Stimulated activated CD8-positive, alpha-beta memory T cell treated with anti-CD3 and anti-CD28 coated beads, Interleukin-4, amount 100 ng/mL, for 24 hours (primary cell): ENCODE measurements around the gene UBE2N.
"Not testable (repeated sequence)": the region's sequence is repeated elsewhere in the genome, so short reads cannot be mapped to it uniquely, and the experiment has no call there.

Experiments used
- DNase-seq: peaks from one replicate; pipeline ENCODE4 v3.0.0-alpha.2; 2020; ENCODE audit warnings: low read depth

UBE2N gene

DNA sequence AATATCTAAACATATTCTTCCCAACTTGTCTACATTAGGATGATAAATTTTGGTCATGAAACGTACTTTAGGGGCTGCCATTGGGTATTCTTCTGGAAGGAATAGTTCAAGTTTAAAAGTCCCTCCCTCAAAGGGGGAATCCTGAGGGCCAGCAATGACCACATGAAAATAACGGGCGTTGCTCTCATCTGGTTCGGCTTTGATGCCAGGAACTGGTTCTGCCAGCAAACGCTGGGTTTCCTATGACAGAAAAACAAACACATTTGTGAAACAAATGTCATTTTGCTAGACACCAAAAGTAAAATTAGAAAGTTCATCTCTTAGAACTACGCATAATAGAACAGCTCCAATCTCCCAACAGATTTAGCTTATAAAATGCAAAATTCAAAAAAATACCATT lies 30.7 kb downstream of the UBE2N start:
- not testable (repeated sequence) for DNase-seq

DNA sequence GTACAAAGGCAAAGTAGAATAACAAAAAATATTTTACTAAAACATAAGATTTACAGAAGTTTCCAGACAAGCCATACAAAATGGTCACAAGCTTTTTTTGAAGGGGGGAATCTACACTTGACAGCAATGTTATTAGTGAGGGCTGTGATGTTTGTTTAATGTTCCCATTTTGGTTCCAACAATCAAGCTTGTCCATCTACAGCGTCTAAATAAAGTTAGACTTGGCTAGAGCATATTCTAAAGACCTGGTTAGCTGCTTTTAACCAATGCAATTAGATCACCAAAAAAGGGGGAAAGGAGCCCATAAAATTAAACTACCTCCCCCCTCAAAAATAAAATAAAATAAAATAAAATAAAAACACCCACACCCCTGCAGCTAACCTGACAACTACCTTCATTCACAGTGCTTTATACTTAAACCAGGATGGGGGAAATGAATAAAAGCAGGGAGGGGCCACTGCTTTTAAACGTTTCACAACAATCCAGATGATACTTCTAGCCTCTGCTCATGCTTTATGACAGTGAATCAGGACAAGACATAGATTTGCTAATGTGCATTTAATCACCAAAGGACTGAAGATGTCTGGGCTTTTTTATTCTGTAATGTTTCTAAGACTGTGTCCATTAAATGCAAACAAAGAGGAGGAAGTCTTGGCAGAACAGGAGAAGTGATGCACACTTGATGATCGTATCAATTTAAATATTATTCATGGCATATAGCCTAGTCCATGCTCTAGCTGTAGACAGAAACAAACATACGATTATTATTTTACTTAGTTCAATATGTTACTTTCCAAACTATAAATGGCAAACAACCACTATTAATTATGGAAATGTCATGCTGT lies 32.2 kb downstream of the UBE2N start:
- not testable (repeated sequence) for DNase-seq

DNA sequence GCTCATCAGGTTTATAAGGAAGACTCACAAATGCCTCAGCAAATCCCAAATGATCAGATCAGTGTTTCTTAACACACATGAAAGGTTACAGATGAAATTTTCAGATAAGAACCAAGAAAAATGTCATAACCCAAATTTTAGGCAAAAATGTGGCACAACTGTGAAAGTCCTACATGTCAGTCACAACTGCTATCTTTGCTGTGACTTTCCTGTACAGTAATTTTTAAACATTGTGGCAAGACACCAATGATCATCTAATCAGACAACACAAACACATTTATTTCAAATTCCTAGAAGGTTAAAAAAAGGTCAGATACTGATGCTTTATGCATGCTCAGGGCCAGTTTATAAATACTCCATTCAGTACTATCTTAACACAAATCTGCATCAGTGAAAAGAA lies 32.9 kb downstream of the UBE2N start:
- DNase-seq: no peak

DNA sequence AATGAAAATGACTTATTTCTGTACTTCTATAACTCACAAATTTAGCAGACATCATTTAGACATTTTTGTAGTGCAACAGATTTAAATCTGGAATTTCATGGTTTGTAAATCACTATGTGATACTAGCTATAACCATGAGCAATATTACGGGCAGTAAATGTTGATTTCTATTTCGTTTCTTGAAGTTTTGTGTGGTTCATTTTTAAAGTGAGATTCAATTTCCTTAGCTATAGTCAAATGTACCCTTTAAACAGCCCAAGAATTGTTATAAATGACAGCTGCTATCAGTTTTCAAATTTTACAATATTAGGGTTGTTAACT lies 33.8 kb downstream of the UBE2N start:
- DNase-seq: no peak

DNA sequence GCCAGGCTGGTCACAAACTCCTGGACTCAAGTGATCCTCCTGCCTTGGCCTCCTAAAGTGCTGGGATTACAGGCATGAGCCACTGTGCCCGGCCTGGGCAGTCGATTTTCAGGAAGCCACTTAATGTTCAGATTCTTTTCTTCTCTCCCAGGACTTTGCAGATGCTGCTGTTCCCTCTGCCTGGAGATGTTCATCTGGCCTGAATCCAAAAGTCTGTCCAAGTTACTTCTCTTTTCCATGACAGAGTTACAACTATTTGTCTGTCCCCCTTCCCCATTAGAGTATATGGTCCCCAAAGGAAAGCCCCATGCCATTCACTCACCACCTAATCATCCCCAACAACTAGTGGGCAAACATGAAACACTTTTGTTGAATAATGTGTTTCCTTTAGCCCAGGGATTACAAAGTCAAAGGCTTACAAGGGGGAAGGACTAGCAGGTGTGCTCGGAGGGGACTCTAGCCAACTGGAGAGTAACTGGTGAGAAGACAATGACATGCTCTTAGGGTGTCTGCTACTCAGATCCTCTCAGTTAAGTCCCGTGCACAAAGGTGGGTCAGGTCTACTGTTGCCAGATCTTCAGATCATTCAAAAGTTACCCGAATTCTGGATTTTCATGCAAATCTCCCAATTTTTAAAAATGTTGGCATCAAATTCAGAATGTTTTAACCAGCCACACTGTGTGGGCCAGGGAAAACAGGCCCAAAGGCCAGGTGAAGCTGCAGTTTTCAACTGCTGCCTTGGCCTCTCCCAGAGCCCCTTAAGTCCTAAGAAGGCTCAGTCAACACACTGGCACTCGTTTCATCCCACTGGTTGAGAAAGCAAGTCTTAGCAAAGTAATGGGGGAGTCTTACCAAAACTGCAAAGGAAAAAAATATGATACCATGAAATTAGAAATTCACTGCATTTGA lies 34.4 kb downstream of the UBE2N start:
- no peak for DNase-seq

DNA sequence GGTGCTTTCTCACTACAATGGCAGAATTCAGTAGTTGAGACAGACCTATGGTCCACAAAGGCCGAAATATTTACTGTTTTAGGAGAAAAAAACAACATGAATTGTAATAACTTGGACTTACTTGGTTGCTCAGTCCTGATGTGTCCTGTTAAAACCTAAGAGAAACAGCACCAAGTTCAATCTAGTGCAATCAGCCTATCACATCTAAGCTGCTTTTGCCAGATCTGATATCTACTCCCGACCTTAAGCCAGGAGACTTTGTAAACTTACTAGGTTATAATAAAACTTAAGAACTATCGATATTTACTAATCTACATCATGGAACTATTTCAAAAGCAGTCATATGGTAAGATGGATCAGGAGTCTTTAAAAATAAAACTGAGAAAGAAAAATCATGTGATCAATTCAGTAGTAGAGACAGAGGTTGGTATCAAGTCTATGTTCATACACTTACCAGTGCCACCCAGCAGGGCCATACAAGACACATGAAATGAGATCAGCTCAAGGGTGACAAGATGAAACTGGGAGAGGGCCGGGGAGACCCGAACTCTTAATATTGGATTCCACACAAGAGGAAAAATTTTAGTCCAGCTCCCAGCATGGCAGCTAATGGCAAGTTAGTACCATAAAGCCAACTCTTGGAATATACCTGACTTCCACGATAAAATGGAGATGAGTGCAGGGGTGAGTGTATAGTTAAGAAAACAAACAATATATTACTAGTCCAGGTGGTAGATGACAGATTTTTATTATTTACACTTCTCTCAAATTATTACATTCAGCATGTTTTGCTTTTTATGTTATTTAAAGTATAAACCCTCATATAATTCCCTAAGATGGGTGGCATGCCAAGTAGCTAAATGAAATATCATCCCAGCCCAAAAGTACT lies 36.5 kb downstream of the UBE2N start:
- no peak for DNase-seq

DNA sequence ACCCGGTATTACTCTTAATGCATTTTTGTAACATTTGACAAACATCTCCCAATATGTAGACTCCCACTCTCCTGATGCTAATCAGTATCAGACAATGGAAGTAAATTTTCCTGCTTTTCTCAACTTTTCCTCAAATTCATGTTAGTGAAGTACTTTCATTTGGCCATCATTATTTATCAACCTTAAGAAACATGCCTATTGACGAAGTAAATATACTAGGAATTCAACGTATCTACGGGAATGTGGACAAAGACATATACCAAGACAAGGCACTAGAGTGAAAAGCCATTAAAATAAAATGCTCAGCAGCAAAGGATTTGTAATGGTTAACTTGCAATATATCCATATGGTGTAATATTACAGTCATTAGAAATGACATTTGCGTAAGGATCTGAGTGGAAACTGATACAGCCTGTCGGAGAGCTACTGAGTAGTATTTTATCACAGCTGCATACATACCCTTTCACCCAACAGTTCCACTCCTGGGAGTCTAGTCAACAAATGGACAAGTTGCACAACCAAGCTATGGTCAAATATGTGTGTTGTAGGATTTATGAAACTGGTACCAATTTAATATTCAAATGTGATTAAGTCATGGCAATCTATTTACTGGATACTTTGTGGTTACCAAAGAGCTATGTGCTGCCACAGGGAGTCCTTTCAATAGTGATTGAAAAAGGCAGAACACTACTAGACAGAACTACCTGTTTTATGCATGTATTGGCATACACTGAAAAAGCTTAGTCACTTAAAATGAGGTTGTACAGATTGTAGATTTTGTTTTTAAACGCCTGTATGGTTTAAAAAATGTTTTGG lies 37.6 kb downstream of the UBE2N start:
- no peak for DNase-seq

DNA sequence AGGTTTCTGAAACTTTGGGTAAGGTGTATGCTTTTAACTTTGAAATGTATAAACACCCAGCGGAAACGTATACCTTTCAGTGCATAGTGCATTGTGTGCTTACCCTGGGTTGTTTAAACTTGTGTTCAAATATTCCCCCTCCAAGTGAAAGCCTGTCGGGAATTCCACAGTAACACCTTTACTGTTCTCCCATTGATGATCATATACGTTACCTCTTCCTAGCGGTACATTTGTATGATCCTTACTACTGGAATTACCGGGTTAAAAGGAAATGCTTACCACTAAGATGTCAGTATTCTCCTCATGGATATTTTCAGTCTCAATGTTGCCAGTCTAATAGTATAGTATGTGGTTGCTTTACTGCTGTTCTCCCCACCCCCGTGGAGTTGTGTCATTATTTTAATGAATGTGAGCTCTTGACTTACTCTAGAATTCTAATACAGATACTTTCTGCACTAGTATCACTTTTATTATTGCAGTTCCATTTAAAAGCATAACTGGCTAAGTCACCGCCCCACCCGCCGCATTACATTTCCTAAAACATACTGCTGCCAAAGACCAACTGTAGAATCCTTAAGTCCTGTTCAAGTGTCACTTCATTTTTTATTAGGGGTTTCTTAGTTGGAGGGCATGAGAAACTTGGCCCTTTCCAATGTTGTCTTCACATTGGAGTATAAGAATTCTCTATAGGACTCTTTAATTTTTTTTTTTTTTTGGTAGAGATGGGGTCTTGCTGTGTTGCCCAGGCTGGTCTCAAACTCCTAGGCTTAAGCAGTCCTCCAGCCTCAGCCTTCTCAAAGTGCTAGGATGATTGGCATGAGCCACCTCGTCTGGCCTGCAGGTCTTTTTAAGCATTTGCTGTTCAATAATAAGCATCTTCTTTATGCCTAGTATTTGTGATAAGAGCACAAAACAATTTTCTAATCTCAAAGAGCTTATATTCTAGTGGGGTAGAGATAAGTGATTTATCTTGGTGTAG lies 39.1 kb downstream of the UBE2N start:
- no peak for DNase-seq

DNA sequence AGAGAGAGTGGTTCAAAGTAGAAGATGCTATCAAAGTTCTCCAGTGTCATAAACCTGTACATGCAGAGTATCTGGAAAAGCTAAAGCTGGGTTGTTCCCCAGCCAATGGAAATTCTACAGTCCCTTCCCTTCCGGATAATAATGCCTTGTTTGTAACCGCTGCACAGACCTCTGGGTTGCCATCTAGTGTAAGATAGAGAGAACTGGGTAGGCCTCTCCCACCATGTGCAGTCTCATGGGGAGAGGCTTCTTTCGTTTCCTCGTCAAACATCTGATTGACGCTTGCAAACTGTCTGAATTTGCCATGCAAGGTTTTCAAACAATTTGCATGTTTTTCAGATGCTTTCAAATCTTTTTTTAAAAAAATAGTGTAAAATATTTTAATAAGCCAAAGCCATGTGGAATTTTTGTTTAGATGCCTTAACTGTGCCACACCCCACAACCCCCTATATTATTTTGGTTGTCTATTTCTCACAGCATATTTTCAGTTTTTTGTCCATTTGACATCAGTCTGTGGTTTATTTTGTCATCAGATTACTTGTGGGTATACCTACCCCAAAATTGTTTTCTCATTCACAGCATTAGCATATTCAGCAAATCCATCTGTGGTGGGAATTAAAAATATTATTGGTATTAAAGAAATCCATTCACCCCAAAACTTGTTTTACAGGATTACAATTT lies 42.4 kb downstream of the UBE2N start:
- DNase-seq: not testable (repeated sequence)

DNA sequence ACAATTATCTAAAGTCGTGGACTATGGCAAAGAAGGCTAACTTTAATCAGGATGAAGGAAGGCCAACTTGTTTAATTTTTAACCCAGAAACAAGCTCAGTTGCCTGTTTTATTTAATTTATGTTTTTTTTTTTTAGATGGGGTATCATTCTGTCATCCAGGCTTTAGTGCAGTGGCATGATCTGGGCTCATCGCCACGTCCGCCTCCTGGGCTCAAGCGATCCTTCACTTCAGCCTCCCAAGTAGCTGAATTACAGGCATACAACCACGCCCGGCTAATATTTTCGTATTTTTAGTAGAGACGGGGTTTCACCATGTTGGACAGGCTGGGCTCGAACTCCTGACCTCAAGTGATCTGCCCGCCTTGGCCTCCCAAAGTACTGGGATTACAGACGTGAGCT lies 44.3 kb downstream of the UBE2N start:
- DNase-seq: no peak

DNA sequence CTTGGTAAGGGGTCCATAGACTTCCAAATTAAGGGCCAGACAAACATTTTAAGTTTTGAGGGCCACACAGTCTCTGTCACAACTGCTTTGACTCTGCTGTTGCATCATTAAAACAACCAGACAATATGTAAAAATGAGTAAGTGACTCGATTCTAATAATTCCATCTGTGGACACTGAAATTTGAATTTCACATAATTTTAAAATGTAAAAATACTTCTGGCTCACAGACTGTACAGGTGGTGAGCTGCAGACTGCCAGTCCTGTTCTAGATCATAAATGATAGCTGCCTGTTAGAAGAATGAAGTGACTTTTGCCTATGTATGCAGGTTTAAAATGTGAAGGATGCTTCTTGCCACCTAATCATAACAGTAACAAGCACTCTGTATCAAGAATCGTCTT lies 48.3 kb downstream of the UBE2N start:
- DNase-seq: no peak

DNA sequence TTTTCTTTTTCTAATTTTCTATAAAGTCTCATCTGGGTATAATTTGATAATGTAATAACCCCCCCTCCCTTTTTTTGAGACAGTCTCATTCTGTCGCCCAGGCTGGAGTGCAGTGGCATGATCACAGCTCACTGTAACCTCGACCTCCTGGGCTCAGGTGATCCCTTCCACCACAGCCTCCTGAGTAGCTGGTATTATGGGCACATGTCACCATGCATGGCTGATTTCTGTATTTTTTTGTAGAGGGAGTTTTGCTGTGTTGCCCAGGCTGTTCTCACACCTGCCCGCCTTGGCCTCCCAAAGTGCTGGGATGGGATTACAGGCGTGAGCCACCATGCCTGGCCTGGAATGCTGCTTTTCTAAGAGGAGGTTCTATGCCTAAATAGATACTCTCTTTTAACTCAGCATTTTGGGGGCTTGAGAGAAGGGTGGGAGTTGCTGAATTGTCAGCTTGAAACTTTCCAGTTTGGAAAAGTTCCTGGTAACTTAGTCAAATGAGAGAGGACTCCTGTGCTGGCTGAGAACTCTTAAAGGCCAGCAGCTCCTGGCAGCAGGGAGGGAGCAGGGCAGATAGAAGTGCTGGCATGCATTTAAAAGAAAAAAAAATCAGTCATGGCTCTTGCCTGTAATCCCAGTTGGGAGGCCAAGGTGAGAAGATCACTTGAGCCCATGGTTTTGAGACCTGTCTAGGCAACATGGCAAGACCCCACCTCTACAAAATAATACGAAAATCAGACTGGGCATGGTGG lies 51.0 kb downstream of the UBE2N start:
- DNase-seq: no peak

DNA sequence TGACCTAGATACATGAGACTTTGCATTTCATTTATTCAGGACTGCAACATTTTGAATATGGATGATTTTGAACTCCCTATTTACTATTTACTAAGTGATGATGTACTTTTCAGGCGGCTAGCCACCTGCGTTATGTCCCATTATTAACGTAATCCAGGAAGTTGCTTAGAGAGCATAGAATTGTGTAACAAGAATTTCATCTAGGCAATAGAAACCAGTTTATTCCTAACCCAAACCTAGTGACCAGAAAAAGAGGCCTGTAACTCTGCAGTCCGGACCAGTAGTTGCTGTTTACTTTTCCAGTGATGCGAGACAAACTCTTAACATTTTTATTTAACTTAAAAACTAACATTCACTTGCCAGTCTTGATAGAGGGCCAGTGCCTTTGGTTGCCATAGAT lies 51.7 kb downstream of the UBE2N start:
- no peak for DNase-seq

DNA sequence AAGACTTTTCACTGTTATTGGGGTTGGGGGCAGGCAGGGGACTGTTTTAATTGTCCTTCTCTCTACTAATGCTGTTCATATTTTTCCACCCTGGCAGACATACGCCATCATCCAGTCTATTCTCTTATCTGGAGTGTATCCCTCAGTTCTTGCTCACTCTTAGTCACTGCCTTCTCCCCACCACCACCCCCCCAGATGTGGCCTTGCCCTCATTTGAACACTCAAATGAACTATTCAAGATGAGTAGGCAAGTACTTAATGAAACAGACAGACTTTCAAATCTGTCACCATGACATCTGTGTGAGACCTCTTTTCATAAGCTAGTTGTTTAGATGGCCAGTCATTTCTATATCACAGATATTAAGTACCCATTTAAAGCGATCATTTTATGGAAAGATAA lies 54.0 kb downstream of the UBE2N start:
- DNase-seq: peak; percentile 38

DNA sequence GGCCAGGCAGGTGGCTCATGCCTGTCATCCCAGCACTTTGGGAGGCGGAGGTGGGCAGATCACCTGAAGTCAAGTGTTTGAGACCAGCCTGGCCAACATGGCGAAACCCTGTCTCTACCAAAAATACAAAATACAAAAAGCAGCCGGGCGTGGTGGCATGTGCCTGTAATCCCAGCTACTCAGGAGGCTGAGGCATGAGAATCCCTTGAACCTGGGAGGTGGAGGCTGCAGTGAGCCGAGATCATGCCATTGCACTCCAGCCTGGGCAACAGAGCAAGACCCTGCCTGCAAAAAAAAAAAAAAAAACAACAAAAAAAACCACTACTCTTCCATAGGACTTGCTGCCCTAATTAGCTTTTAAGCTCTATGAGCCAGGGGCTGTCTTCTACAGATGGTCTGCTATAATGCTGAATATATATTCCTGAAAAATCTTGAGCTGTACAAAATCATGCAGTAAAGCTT lies 59.7 kb downstream of the UBE2N start:
- DNase-seq: not testable (repeated sequence)

DNA sequence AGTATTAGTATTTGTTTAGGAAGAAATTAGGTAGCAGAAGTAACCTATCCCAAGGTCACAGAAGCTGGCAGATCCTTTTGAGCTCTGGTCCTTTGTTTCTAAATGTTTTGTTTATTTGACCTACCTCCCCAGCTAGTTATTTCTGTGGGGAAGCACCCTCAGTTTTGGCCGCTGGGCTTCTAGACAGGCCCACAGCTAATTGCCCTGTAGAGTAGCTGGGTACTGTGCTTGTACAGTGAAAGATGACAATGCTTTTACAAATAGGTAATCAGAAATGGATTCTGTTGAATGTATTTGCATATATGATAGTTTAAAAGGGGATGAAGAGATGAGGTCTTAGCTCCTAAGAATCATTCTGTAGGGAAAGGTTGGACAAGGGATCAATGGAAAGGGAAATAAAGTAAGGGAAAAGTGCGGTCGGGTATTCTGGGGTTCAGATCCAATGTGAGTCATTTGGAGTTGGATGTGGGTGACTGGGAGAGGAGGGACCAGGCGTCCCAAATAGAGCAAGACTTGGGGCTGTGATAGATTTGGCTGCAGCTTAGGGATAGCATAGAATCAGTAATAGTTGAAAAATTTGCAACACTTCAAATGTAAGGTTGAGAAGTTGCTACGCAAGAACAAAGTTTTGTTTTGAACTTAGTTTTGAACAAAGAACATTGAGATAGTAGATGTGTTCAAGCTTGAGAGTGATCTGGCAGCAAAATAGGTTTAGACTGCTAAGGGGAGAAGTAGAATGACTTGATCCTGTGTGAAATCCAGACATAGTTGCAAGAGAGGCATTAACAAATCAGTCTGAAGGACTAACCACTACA lies 60.4 kb downstream of the UBE2N start:
- DNase-seq: no peak

DNA sequence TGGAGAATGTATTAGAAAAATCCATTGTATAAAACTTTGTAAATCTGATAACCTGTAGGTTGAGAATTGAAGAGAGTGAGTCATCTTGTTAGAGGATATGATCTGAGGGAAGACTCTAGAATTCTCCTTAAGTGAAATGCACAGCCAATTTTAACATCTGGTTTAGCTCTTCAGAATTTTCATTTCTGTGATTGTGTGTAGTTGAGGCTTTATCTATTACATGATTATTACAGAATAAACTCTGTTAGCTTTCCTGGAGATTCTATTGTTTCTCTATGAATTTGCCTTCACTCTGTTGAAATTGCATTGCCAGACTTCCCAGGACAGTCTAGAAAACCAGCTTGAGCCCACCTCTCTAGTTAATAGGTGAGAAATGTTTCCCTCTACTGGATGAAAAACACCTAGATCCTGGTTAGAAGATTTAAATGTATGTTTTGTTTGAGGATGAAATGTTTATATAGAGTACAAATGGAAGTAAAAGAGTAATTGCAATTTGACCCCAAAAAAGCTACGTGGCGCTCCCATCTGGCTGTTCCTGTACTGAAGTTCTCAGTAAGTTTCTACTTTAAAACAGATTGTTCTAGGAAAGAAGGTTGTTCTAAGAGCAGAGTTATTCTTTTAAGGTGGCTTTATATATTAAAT lies 61.1 kb downstream of the UBE2N start:
- no peak for DNase-seq
